ENCODE data around the gene LIFR. TPM values are rescaled to one million over a fixed set of nuclear protein-coding genes. Genes with fewer than 3 reads are reported as not detected.

The LIFR gene
- total RNA-seq, 1 experiment from 2014 or later: 91.3 TPM

GRCh38 chr5:38575476-38575875, 19.0 kb upstream of the LIFR start:
- no TSS peak for BruUV-seq (replicated peaks)
- Histone ChIP-seq H3K27ac (ENCODE audit: low read length) (no peak overlapping the region), H3K36me3 (ENCODE audit: control insufficient read depth, insufficient read depth, low read length) (no peaks in the 10 kb centered on the region), H3K4me1 (ENCODE audit: control insufficient read depth, insufficient read depth, low read length) (no peaks in the 10 kb centered on the region), H3K4me3 (ENCODE audit: low read depth in 2 of 2, low read length in 2 of 2) (no peak overlapping the region), H3K9me3 (ENCODE audit: control insufficient read depth, insufficient read depth, low read depth, low read length) (no peaks in the 10 kb centered on the region), H3K27me3 (ENCODE audit: control insufficient read depth, insufficient read depth, low read length) (peaks cover 2% of the 10 kb centered on the region; the same call in 1 of the 2 replicates)
- in situ Hi-C loops (cut with HindIII; ENCODE audit: low pct_unique_long_range_greater_than_20kb, low sequenced_read_pairs): no loop called here
- POLR2A ChIA-PET: no interaction called here
- intact Hi-C loops (cut with micrococcal nuclease; ENCODE audit: unreplicated experiment): no loop called here
- CTCF ChIA-PET: no interaction called here
- no peak for TF ChIP-seq POLR2AphosphoS5 (IDR thresholded peaks at IDR 0.05; ENCODE audit: low read depth, low read length)
- TF ChIP-seq CTCF (IDR thresholded peaks at IDR 0.05): no peak
- TF ChIP-seq SIN3A (IDR thresholded peaks at IDR 0.05; ENCODE audit: borderline replicate concordance, insufficient read depth, low read depth, low read length): no peak
- no peak for TF ChIP-seq TCF7L2 (IDR thresholded peaks at IDR 0.05; ENCODE audit: low read depth, low read length)
- no peak for TF ChIP-seq REST (IDR thresholded peaks at IDR 0.05; ENCODE audit: insufficient read depth in 1 of 2, low read depth in 2 of 2, low read length in 1 of 2)
- DNase-seq (ENCODE audit: low read depth, low spot score) (no peak), ATAC-seq (no peak)

DNA sequence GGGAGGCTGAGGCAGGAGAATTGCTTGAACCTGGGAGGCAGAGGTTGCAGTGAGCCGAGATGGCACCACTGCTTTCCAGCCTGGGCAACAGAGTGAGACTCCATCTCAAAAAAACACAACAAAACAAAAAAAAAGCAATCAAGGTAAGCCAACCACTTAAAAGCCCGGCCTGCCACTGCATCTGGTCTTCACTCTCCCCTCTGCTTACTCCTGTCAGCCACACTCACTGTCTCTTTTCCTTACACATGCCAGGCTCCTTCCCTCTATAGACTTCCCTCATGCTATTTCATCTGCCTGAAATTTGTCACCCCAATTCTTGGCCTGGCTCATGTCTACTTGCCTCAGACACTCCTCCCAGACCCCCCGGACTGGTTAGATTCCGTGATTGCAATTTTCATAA, 17.6 kb upstream of the LIFR start:
- ATAC-seq: no peak
- no TSS peak for BruUV-seq (replicated peaks)

More for the DNA sequence above, 17.6 kb upstream of the LIFR start:
- Histone ChIP-seq H3K9me3 (ENCODE audit: control insufficient read depth, insufficient read depth, low read depth, low read length) (no peaks in the 10 kb centered on the region), H3K27me3 (ENCODE audit: control insufficient read depth, insufficient read depth, low read length) (peaks cover 2% of the 10 kb centered on the region; the same call in 1 of the 2 replicates), H3K36me3 (ENCODE audit: control insufficient read depth, insufficient read depth, low read length) (no peaks in the 10 kb centered on the region), H3K4me3 (ENCODE audit: low read depth in 2 of 2, low read length in 2 of 2) (no peak overlapping the region), H3K27ac (ENCODE audit: low read length) (no peak overlapping the region), H3K4me1 (ENCODE audit: control insufficient read depth, insufficient read depth, low read length) (no peaks in the 10 kb centered on the region)
- POLR2A ChIA-PET: no interaction called here
- DNase-seq (ENCODE audit: low read depth, low spot score): no peak
- intact Hi-C loops (cut with micrococcal nuclease; ENCODE audit: unreplicated experiment) (no loop called here), in situ Hi-C loops (cut with HindIII; ENCODE audit: low pct_unique_long_range_greater_than_20kb, low sequenced_read_pairs) (no loop called here)
- TF ChIP-seq SIN3A (IDR thresholded peaks at IDR 0.05; ENCODE audit: borderline replicate concordance, insufficient read depth, low read depth, low read length) (no peak), CTCF (IDR thresholded peaks at IDR 0.05) (no peak), REST (IDR thresholded peaks at IDR 0.05; ENCODE audit: insufficient read depth in 1 of 2, low read depth in 2 of 2, low read length in 1 of 2) (no peak), POLR2AphosphoS5 (IDR thresholded peaks at IDR 0.05; ENCODE audit: low read depth, low read length) (no peak), TCF7L2 (IDR thresholded peaks at IDR 0.05; ENCODE audit: low read depth, low read length) (no peak)
- CTCF ChIA-PET: no interaction called here
